Osteoblast (primary cell): Measurements from ENCODE around the gene P3H3. TPM values are rescaled to one million over a fixed set of nuclear protein-coding genes. Genes with fewer than 3 reads are reported as not detected.

Experiments
- DNase-seq: peaks from one replicate; pipeline ENCODE4 v3.0.0; 2011; ENCODE audit warnings: low spot score, mixed read lengths; ENCODE audit not compliant: insufficient read length; ENCODE audit errors: missing footprints
- H2AFZ ChIP-seq: 2 replicates; pipeline ENCODE4 v1.6.0; 2011; ENCODE audit warnings: mild to moderate bottlenecking, low read length
- H3K27ac ChIP-seq: 2 replicates; pipeline ENCODE4 v1.5.1; 2011; ENCODE audit warnings: mild to moderate bottlenecking, low read depth, low read length, moderate library complexity
- H3K27me3 ChIP-seq: 2 replicates; pipeline ENCODE4 v1.6.0; 2012; ENCODE audit warnings: mild to moderate bottlenecking, control low read depth, inconsistent platforms, low read length, moderate library complexity; ENCODE audit not compliant: insufficient read depth
- H3K36me3 ChIP-seq: 2 replicates; pipeline ENCODE4 v1.5.1; 2011; ENCODE audit warnings: mild to moderate bottlenecking, low read length, control low read depth, moderate library complexity; ENCODE audit not compliant: insufficient read depth
- H3K4me1 ChIP-seq: 2 replicates; pipeline ENCODE4 v1.5.1; 2011; ENCODE audit warnings: mild to moderate bottlenecking, low read length, control low read depth, moderate library complexity; ENCODE audit not compliant: insufficient read depth
- H3K4me2 ChIP-seq: 2 replicates; pipeline ENCODE4 v1.6.0; 2011; ENCODE audit warnings: mild to moderate bottlenecking, low read length; ENCODE audit not compliant: insufficient read depth
- H3K4me3 ChIP-seq: fragments of 200-600 bp; sonication (generic); 3 replicates; pipeline ENCODE4 v1.5.1; 2012; ENCODE audit warnings: mild to moderate bottlenecking, low read length, inconsistent platforms; ENCODE audit not compliant: insufficient read depth
- H3K79me2 ChIP-seq: 2 replicates; pipeline ENCODE4 v1.6.0; 2012; ENCODE audit warnings: mild to moderate bottlenecking, low read length, control low read depth, inconsistent platforms; ENCODE audit not compliant: insufficient read depth
- H3K9me3 ChIP-seq: 2 replicates; pipeline ENCODE4 v1.5.1; 2011; ENCODE audit warnings: low read depth, low read length, control low read depth
- H4K20me1 ChIP-seq: 2 replicates; pipeline ENCODE4 v1.6.0; 2012; ENCODE audit warnings: mild to moderate bottlenecking, low read length, control low read depth; ENCODE audit not compliant: insufficient read depth
- total RNA-seq: library from RNA; depleted of rRNA; stranded (reverse); fragments of >200 nt; gene quantifications from 2 replicates; pipeline ENCODE4 v1.2.3, GENCODE V29; 2012
- TF ChIP-seq, protein P1 (sequence below): IDR thresholded peaks from 2 replicates; pipeline ENCODE4 v1.5.1; 2011; ENCODE audit warnings: mild to moderate bottlenecking, low read depth, low read length, moderate library complexity; ENCODE audit errors: extremely low read depth

The P3H3 gene
- total RNA-seq, 1 donor, result 130 TPM

DNA sequence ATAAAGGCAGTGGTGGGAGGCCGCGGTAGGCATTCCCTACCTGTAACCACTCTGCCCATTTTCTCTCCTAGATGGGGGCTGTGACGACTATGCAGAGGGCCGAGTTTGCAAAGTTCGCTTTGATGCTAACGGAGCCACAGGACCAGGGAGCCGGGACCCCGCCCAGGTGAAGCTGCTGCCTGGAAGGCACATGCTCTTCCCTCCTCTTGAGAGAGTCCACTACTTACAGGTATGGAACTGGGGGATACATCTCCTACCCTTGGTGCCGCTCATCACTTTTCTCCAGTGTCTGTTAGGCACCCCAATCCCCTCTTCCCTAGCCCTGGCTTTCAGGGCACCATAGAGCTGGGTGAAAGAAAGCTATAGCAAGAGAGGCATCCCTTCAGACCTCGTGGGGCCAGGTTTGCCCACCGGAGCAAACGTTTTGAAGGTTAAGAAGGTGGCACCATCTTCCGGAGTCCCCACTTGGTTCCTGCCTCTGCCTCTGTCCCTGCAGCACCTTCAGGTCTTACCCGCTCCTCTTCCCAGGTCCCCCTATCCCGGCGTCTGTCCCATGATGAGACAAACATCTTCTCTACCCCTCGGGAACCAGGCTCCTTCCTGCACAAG is 2.0 kb upstream of the P3H3 start:
- Histone ChIP-seq H3K4me1 (peaks cover 26% of the 10 kb centered on the region), H3K27ac (no peak overlapping the region), H3K9me3 (no peaks in the 10 kb centered on the region), H3K79me2 (peaks cover 36% of the 10 kb centered on the region), H3K4me3 (no peak overlapping the region), H4K20me1 (peaks cover 5% of the 10 kb centered on the region), H3K4me2 (no peak overlapping the region), H3K27me3 (peaks cover 9% of the 10 kb centered on the region), H2AFZ (no peak overlapping the region), H3K36me3 (peaks cover 8% of the 10 kb centered on the region)
- peak; percentile 54 for DNase-seq
- TF ChIP-seq, protein P1, sequence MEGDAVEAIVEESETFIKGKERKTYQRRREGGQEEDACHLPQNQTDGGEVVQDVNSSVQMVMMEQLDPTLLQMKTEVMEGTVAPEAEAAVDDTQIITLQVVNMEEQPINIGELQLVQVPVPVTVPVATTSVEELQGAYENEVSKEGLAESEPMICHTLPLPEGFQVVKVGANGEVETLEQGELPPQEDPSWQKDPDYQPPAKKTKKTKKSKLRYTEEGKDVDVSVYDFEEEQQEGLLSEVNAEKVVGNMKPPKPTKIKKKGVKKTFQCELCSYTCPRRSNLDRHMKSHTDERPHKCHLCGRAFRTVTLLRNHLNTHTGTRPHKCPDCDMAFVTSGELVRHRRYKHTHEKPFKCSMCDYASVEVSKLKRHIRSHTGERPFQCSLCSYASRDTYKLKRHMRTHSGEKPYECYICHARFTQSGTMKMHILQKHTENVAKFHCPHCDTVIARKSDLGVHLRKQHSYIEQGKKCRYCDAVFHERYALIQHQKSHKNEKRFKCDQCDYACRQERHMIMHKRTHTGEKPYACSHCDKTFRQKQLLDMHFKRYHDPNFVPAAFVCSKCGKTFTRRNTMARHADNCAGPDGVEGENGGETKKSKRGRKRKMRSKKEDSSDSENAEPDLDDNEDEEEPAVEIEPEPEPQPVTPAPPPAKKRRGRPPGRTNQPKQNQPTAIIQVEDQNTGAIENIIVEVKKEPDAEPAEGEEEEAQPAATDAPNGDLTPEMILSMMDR, result no peak

DNA sequence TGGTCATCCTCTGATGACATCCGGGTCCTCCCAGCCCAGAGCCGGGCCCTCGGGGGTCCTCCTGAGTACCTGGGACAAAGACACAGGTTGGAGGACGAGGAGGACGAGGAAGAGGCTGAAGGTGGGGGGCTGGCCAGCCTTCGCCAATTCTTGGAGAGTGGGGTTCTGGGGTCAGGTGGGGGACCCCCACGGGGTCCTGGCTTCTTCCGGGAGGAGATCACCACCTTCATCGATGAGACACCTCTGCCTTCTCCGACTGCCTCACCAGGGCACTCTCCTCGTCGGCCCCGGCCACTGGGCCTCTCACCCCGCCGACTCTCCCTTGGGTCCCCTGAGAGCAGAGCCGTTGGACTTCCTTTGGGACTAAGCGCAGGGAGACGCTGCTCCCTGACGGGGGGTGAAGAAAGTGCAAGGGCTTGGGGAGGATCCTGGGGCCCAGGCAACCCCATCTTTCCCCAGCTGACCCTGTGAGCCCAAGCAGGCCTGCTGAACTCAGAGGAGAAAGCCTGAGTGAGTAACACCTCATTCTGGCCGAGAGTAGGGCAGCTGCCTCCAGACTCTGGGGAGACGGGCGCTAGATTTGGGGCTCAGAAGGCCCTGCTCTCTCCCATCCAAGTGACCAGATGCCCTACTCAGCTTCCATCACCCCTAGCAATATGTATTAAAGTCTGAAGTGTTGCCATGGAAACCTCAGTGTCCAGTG is 1.3 kb upstream of the P3H3 start:
- peak overlapping the region; percentile 4 for H2AFZ ChIP-seq

DNA sequence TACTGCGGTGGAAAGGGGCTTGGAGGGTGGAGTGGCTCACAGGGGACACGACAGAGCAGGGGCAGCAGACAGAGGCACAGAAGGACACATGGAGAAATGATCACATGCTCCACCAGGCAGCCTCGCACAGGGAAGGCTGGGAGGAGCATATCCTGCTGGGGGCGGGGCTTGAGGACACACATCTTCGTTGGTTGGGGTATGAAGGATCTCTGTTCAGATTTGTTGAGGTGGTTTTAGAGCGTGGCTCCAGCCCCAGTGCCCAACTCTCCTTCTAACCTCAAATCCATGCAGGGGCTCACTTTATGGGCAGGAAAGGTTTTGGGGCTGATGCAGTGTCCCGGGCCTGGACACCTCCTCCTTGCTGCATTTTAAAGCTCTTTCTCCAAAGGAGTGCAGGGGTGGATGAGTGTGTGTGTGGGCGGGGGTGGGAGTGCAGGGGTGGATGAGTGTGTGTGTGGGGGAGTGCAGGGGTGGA is 733 bp upstream of the P3H3 start:
- Histone ChIP-seq H2AFZ (peak overlapping the region; percentile 4), H3K4me3 (peak overlapping the region; percentile 16)

More for the DNA sequence above, 1.3 kb upstream of the P3H3 start:
- H3K9me3 ChIP-seq, result no peaks in the 10 kb centered on the region
- peak overlapping the region; percentile 8 for H3K27ac ChIP-seq
- H3K4me3 ChIP-seq, result peak overlapping the region; percentile 16
- TF ChIP-seq, protein P1, result no peak
- H4K20me1 ChIP-seq, result peaks cover 5% of the 10 kb centered on the region
- peaks cover 24% of the 10 kb centered on the region for H3K4me1 ChIP-seq
- peaks cover 14% of the 10 kb centered on the region for H3K36me3 ChIP-seq
- DNase-seq, result peak; percentile 91
- H3K27me3 ChIP-seq, result peaks cover 9% of the 10 kb centered on the region
- peak overlapping the region; percentile 65 for H3K4me2 ChIP-seq
- H3K79me2 ChIP-seq, result peaks cover 39% of the 10 kb centered on the region

More for the DNA sequence above, 733 bp upstream of the P3H3 start:
- peaks cover 21% of the 10 kb centered on the region for H3K4me1 ChIP-seq
- peak; percentile 100 for DNase-seq
- H3K9me3 ChIP-seq, result no peaks in the 10 kb centered on the region
- H4K20me1 ChIP-seq, result peaks cover 5% of the 10 kb centered on the region
- peaks cover 40% of the 10 kb centered on the region for H3K79me2 ChIP-seq
- H3K27me3 ChIP-seq, result peaks cover 7% of the 10 kb centered on the region
- H3K27ac ChIP-seq, result peak overlapping the region; percentile 8
- peak overlapping the region; percentile 65 for H3K4me2 ChIP-seq
- H3K36me3 ChIP-seq, result peaks cover 20% of the 10 kb centered on the region
- TF ChIP-seq, protein P1, result no peak
